ENCODE results near the gene MEIKIN. TPM values are rescaled to one million over a fixed set of nuclear protein-coding genes. Genes with fewer than 3 reads are reported as not detected.

The MEIKIN gene
- total and polyA plus RNA-seq, 2 of the 8 experiments (the other 6 are each of a cell fraction or from before 2014, with no cell fraction given) = not detected

DNA sequence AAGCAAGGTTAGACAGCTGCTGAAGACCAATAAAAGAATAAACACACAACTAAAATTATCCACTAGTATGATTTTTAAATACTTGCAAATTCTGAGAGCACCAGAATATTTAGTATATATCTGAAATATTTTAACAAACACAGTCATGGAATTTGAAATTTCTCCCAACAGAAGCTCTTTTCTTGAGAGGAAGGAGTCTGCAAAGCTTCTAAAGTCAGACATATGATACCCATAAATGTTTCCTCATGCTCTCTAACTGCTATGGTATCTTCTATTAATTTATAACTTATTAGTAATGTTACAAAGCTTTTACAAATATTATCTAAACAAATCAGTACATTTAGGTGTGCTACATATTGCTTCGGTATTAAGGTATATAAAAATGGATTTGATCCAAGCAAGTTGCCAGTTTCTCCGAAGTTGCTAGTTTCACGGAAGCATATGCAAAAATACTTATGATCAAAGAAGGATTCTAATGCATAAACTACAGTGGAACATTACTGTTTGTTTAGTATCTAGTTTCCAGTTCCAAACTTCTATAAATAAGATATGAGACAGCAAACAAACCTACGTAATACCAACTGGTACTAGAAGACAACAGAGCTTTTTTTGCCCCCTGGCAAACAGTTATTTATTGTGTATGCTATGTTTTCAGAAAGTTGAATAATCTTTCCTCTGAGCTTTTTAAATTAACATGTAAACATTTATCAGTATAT, 170.7 kb downstream of the MEIKIN start:
- no peaks in the 10 kb centered on the region; the same call in none of the 2 replicates for H3K79me1 ChIP-seq (ENCODE audit: low read depth, low read length)
- H3K27me3 ChIP-seq (replicated peaks in 1 of 4; ENCODE audit: control insufficient read depth in 3 of 4, extremely low read depth in 1 of 4, insufficient read depth in 3 of 4, low read length in 3 of 4) = no peaks in the 10 kb centered on the region
- no peak overlapping the region for H3K27ac ChIP-seq (ENCODE audit: low read depth, low read length)
- H4K5ac ChIP-seq (ENCODE audit: insufficient read length, low read depth, low read length) = no peak overlapping the region
- no peak overlapping the region for H2BK5ac ChIP-seq (ENCODE audit: low read depth, low read length)
- DNase-seq (ENCODE audit: low read depth in 1 of 2, low spot score in 2 of 2) (no peak), FAIRE-seq (no peak)
- H3K9me3 ChIP-seq (ENCODE audit: insufficient read depth in 2 of 2, low read depth in 1 of 2, low read length in 1 of 2) = no peaks in the 10 kb centered on the region
- no peaks in the 10 kb centered on the region for H3K36me3 ChIP-seq (ENCODE audit: control insufficient read depth in 2 of 4, insufficient read depth in 4 of 4, low read length in 3 of 4)
- H2BK15ac ChIP-seq (ENCODE audit: low read length) = no peak overlapping the region
- no peak overlapping the region for H2AFZ ChIP-seq (ENCODE audit: low read length)
- TF ChIP-seq JUN (IDR thresholded peaks at IDR 0.05; ENCODE audit: low read depth, low read length) = no peak
- no peak overlapping the region for H3K4me2 ChIP-seq (ENCODE audit: insufficient read depth in 1 of 2, low read depth in 2 of 2, low read length in 2 of 2)
- no peak overlapping the region for H2BK20ac ChIP-seq (ENCODE audit: low read length)
- 96% methylated on average over 4 of the region's 4 CpGs; no CpG with 5 or more reads in 1 of the 2 experiments for WGBS, 2 experiments (ENCODE audit: extremely low coverage in 1 of 2, insufficient coverage in 1 of 2, insufficient read length in 1 of 2, insufficient replicate concordance in 2 of 2, low coverage in 1 of 2, low lambda C conversion rate in 2 of 2, missing lambda C conversion rate in 1 of 2)
- no peak overlapping the region for H2AK5ac ChIP-seq (ENCODE audit: low read depth, low read length)
- H3K79me2 ChIP-seq (ENCODE audit: control insufficient read depth in 1 of 2, insufficient read depth in 2 of 2, low read length in 2 of 2) = peaks cover 0 to 76% of the 10 kb centered on the region in 2 experiments; a peak in 2 of 4 replicates
- no peaks in the 10 kb centered on the region for H3K23me2 ChIP-seq (ENCODE audit: low read depth, low read length)
- H4K20me1 ChIP-seq (replicated peaks in 1 of 2; ENCODE audit: control insufficient read depth in 1 of 2, insufficient read depth in 2 of 2, low read length in 2 of 2) = peaks cover 4 to 5% of the 10 kb centered on the region in 2 experiments
- H4K8ac ChIP-seq (ENCODE audit: extremely low read depth, insufficient read depth, low read length) = no peak overlapping the region
- ChIA-PET POLR2A (ENCODE audit: partially characterized antibody) (no interaction called here), CTCF (ENCODE audit: partially characterized antibody) (no interaction called here)
- no peak overlapping the region for H3K4me3 ChIP-seq (ENCODE audit: extremely low read depth in 1 of 4, insufficient read depth in 2 of 4, low read depth in 3 of 4, low read length in 4 of 4)
- no peaks in the 10 kb centered on the region for H3K4me1 ChIP-seq (replicated peaks in 1 of 4; ENCODE audit: control insufficient read depth in 3 of 4, insufficient read depth in 4 of 4, low read length in 3 of 4)
- no peak overlapping the region for H2BK120ac ChIP-seq (replicated peaks; ENCODE audit: low read depth, low read length)
- H4K91ac ChIP-seq (replicated peaks; ENCODE audit: insufficient read length, low read length) = no peak overlapping the region
- H3K56ac ChIP-seq (replicated peaks; ENCODE audit: insufficient read length, low read depth, low read length) = no peak overlapping the region
- H3K23ac ChIP-seq (ENCODE audit: insufficient read length) = no peak overlapping the region
- no peak overlapping the region for H3K4ac ChIP-seq (replicated peaks; ENCODE audit: insufficient read length, low read depth, low read length)
- H2BK12ac ChIP-seq (ENCODE audit: low read depth, low read length) = no peak overlapping the region
- H3K18ac ChIP-seq (ENCODE audit: extremely low read depth, low read length) = no peak overlapping the region
- no peak overlapping the region for H3K9ac ChIP-seq (replicated peaks in 1 of 4; ENCODE audit: extremely low read depth in 1 of 4, low read depth in 3 of 4, low read length in 3 of 4)
- no peak overlapping the region for H3K14ac ChIP-seq (ENCODE audit: insufficient read length)
